Upper lobe of right lung (tissue), 1 donor: ENCODE data around the gene TRIM65. TPM values are rescaled to one million over a fixed set of nuclear protein-coding genes. Genes with fewer than 3 reads are reported as not detected.

Source experiments
- ATAC-seq: fragments of 200-7000 bp; cut with Tn5 transposase; one replicate; pipeline ENCODE4 v1.9.1; 2020; ENCODE audit warnings: mild to moderate bottlenecking, moderate library complexity
- DNase-seq: peaks from one replicate; pipeline ENCODE4 v3.0.0-alpha.2; 2020
- H3K27ac ChIP-seq: fragments of 200-600 bp; one replicate; pipeline ENCODE4 v1.8.0; 2022
- H3K27me3 ChIP-seq: fragments of 200-600 bp; one replicate; pipeline ENCODE4 v1.8.0; 2022; ENCODE audit warnings: mild to moderate bottlenecking
- H3K36me3 ChIP-seq: fragments of 200-600 bp; one replicate; pipeline ENCODE4 v1.8.0; 2022
- H3K4me1 ChIP-seq: fragments of 200-600 bp; one replicate; pipeline ENCODE4 v1.8.0; 2022
- H3K4me3 ChIP-seq: fragments of 200-600 bp; one replicate; pipeline ENCODE4 v1.8.0; 2022; ENCODE audit warnings: mild to moderate bottlenecking
- H3K9me3 ChIP-seq: fragments of 200-600 bp; one replicate; pipeline ENCODE4 v1.8.0; 2022
- CTCF ChIP-seq: fragments of 200-600 bp; IDR thresholded peaks from one replicate; pipeline ENCODE4 v1.8.0; 2022; ENCODE audit warnings: antibody characterized with exemption
- intact Hi-C: fragments of 100-400 bp; cut with DNase I; formaldehyde crosslinking; loops from one replicate; pipeline ENCODE4 v1.11.0; 2022
- total RNA-seq: library from RNA; stranded (reverse); fragmentation: NEBNext Ultra II Directional; extraction: Animal tissue kit (Norgen Biotek cat#: 25700); gene quantifications from one replicate; pipeline ENCODE4 v1.2.1, GENCODE V29; 2021
- donor health status: DM: no; HTN: yes; CAD: no; lungs with severe emphysema.

The TRIM65 gene
- total RNA-seq, 1 donor from 2014 or later = 28.7 TPM

GRCh38 chr17:75877752-75878173, 19.0 kb downstream of the TRIM65 start:
- TF ChIP-seq CTCF = peak; percentile 45
- Histone ChIP-seq H3K27ac (peak overlapping the region; percentile 91), H3K9me3 (no peaks in the 10 kb centered on the region), H3K36me3 (peaks cover 22% of the 10 kb centered on the region), H3K27me3 (no peaks in the 10 kb centered on the region), H3K4me3 (peak overlapping the region; percentile 70), H3K4me1 (peaks cover 44% of the 10 kb centered on the region)
- DNase-seq = peak; percentile 89
- intact Hi-C loops = no loop called here
- peak; percentile 76 for ATAC-seq

GRCh38 chr17:75876938-75877751, 19.6 kb downstream of the TRIM65 start:
- peak overlapping the region; percentile 91 for H3K27ac ChIP-seq
- intact Hi-C loops = no loop called here
- peak overlapping the region; percentile 70 for H3K4me3 ChIP-seq
- H3K4me1 ChIP-seq = peaks cover 50% of the 10 kb centered on the region
- ATAC-seq (peak; percentile 61), DNase-seq (peak; percentile 91)
- TF ChIP-seq CTCF = no peak
- no peaks in the 10 kb centered on the region for H3K9me3 ChIP-seq
- no peaks in the 10 kb centered on the region for H3K27me3 ChIP-seq
- peaks cover 22% of the 10 kb centered on the region for H3K36me3 ChIP-seq

- Histone ChIP-seq H3K27ac (peak overlapping the region; percentile 91), H3K4me1 (peaks cover 51% of the 10 kb centered on the region), H3K9me3 (no peaks in the 10 kb centered on the region), H3K27me3 (no peaks in the 10 kb centered on the region), H3K4me3 (peak overlapping the region; percentile 70), H3K36me3 (peaks cover 22% of the 10 kb centered on the region)
- intact Hi-C loops = no loop called here
- TF ChIP-seq CTCF = no peak
- ATAC-seq (peak; percentile 1), DNase-seq (peak; percentile 77)
Measured at GRCh38 chr17:75876190-75876937, 20.4 kb downstream of the TRIM65 start.

GRCh38 chr17:75875940-75876189, 20.9 kb downstream of the TRIM65 start:
- Histone ChIP-seq H3K27ac (peak overlapping the region; percentile 91), H3K27me3 (no peaks in the 10 kb centered on the region), H3K4me3 (peak overlapping the region; percentile 70), H3K36me3 (peaks cover 22% of the 10 kb centered on the region), H3K4me1 (peaks cover 51% of the 10 kb centered on the region), H3K9me3 (no peaks in the 10 kb centered on the region)
- DNase-seq = no peak
- peak; percentile 39 for ATAC-seq
- TF ChIP-seq CTCF = no peak
- intact Hi-C loops = no loop called here

- peaks cover 22% of the 10 kb centered on the region for H3K36me3 ChIP-seq
- DNase-seq = no peak
- peaks cover 51% of the 10 kb centered on the region for H3K4me1 ChIP-seq
- H3K27ac ChIP-seq = peak overlapping the region; percentile 91
- peak overlapping the region; percentile 70 for H3K4me3 ChIP-seq
- TF ChIP-seq CTCF = no peak
- intact Hi-C loops = no loop called here
- no peak for ATAC-seq
- H3K9me3 ChIP-seq = no peaks in the 10 kb centered on the region
- H3K27me3 ChIP-seq = no peaks in the 10 kb centered on the region
Measured at GRCh38 chr17:75875182-75875939, 21.4 kb downstream of the TRIM65 start.
